WTC11 (cell line): Measurements from ENCODE around the gene SPTLC1. TPM values are rescaled to one million over a fixed set of nuclear protein-coding genes. Genes with fewer than 3 reads are reported as not detected.

ENCODE experiments used
- ATAC-seq: fragments of 200-7000 bp; cut with Tn5 transposase; 2 replicates; pipeline ENCODE4 v1.10.0; 2021; ENCODE audit warnings: mild to moderate bottlenecking, moderate library complexity
- CTCF ChIA-PET: fragments of 300-600 bp; sonication (Branson Sonifier 250); formaldehyde crosslinking; loops from one replicate; lab custom pipeline; 2021; ENCODE audit warnings: antibody characterized with exemption; lab: Charles Lee
- POLR2A ChIA-PET: fragments of 350-600 bp; sonication (Branson Sonifier 250); formaldehyde crosslinking; loops from one replicate; lab custom pipeline; 2021; ENCODE audit warnings: antibody characterized with exemption; lab: Charles Lee
- DNase-seq: peaks from one replicate; pipeline ENCODE4 v3.0.0; 2021; ENCODE audit warnings: low spot score
- H3K27ac Mint-ChIP-seq: 2 replicates; pipeline ENCODE4 v1.8.0; 2021; ENCODE audit warnings: mixed read lengths
- H3K27me3 Mint-ChIP-seq: 2 replicates; pipeline ENCODE4 v1.8.0; 2021; ENCODE audit warnings: low read depth, mild to moderate bottlenecking, moderate library complexity, mixed read lengths
- H3K36me3 Mint-ChIP-seq: 2 replicates; pipeline ENCODE4 v1.8.0; 2021; ENCODE audit warnings: mixed read lengths
- H3K4me1 Mint-ChIP-seq: 2 replicates; pipeline ENCODE4 v1.8.0; 2022; ENCODE audit warnings: mixed read lengths
- H3K4me3 Mint-ChIP-seq: 2 replicates; pipeline ENCODE4 v1.8.0; 2021; ENCODE audit warnings: mild to moderate bottlenecking, moderate library complexity, mixed read lengths
- H3K9me3 Mint-ChIP-seq: 2 replicates; pipeline ENCODE4 v1.8.0; 2021; ENCODE audit warnings: mixed read lengths
- ARID4B ChIP-seq: sonication (generic); formaldehyde crosslinking; IDR thresholded peaks from 2 replicates; pipeline ENCODE4 v1.8.0; 2023; ENCODE audit warnings: missing genetic modification reagents, mild to moderate bottlenecking, borderline replicate concordance
- ATF1 ChIP-seq: sonication (generic); formaldehyde crosslinking; IDR thresholded peaks from 2 replicates; pipeline ENCODE4 v1.8.1; 2023; ENCODE audit warnings: mild to moderate bottlenecking, moderate library complexity, missing genetic modification reagents
- CDX4 ChIP-seq: fragments of 250-450 bp; sonication (Bioruptor Pico); IDR thresholded peaks from 2 replicates; pipeline ENCODE4 v1.9.0; 2021; ENCODE audit warnings: moderate library complexity, mild to moderate bottlenecking, inconsistent platforms, borderline replicate concordance
- CTCF ChIP-seq: fragments of 200-600 bp; IDR thresholded peaks from 2 replicates; pipeline ENCODE4 v1.8.0; 2022; ENCODE audit warnings: antibody characterized with exemption
- E2F1 ChIP-seq: sonication (generic); formaldehyde crosslinking; IDR thresholded peaks from 2 replicates; pipeline ENCODE4 v1.8.0; 2022; ENCODE audit warnings: mild to moderate bottlenecking, missing genetic modification reagents
- E2F5 ChIP-seq: sonication (generic); formaldehyde crosslinking; IDR thresholded peaks from 2 replicates; pipeline ENCODE4 v1.8.1; 2022; ENCODE audit warnings: mild to moderate bottlenecking, moderate library complexity, missing genetic modification reagents
- FOXK1 ChIP-seq: sonication (generic); formaldehyde crosslinking; IDR thresholded peaks from 2 replicates; pipeline ENCODE4 v1.8.0; 2022; ENCODE audit warnings: mild to moderate bottlenecking, moderate library complexity, missing genetic modification reagents
- FOXP4 ChIP-seq: sonication (generic); formaldehyde crosslinking; IDR thresholded peaks from 2 replicates; pipeline ENCODE4 v1.8.0; 2022; ENCODE audit warnings: mild to moderate bottlenecking, missing genetic modification reagents
- NFE2L1 ChIP-seq: sonication (generic); formaldehyde crosslinking; IDR thresholded peaks from 2 replicates; pipeline ENCODE4 v1.8.1; 2023; ENCODE audit warnings: missing genetic modification reagents
- NFYB ChIP-seq: sonication (generic); formaldehyde crosslinking; conservative IDR thresholded peaks from 2 replicates; pipeline ENCODE4 v1.8.0; 2022; ENCODE audit warnings: low read depth, missing genetic modification reagents
- PRRX2 ChIP-seq: fragments of 250-450 bp; sonication (Bioruptor Pico); IDR thresholded peaks from 2 replicates; pipeline ENCODE4 v1.8.0; 2021; ENCODE audit warnings: mild to moderate bottlenecking
- SOX15 ChIP-seq: fragments of 250-450 bp; sonication (Bioruptor Pico); IDR thresholded peaks from 2 replicates; pipeline ENCODE4 v1.9.0; 2021; ENCODE audit warnings: mild to moderate bottlenecking
- ZBTB21 ChIP-seq: sonication (generic); formaldehyde crosslinking; IDR thresholded peaks from 2 replicates; pipeline ENCODE4 v1.8.1; 2023; ENCODE audit warnings: mild to moderate bottlenecking, missing genetic modification reagents, borderline replicate concordance
- total RNA-seq: library from RNA; stranded (reverse); gene quantifications from 3 replicates; pipeline ENCODE4 v1.2.3, GENCODE V29; 2021

SPTLC1 gene
- total RNA-seq, 1 experiment from 2014 or later: 81.2 TPM

GRCh38 chr9:92138157-92138959 is 23.1 kb upstream of the SPTLC1 start (continued):
- TF ChIP-seq ARID4B (CRISPR knock-in tag): no peak
- peak; percentile 82 for TF ChIP-seq CTCF
- TF ChIP-seq E2F1 (CRISPR knock-in tag): 0 out of 2 replicates have a peak, but pooled peaks have one; percentile 28
- no peak for TF ChIP-seq E2F5 (CRISPR knock-in tag)
- no peak for TF ChIP-seq FOXP4 (CRISPR knock-in tag)

GRCh38 chr9:92136184-92136858 is 21.1 kb upstream of the SPTLC1 start:
- no peak for ATAC-seq
- TF ChIP-seq NFYB (CRISPR knock-in tag) (no peak), CDX4 (CRISPR knock-in tag) (no peak), PRRX2 (CRISPR knock-in tag) (no peak), FOXK1 (CRISPR knock-in tag) (no peak), SOX15 (CRISPR knock-in tag) (no peak), ZBTB21 (CRISPR knock-in tag) (no peak), ATF1 (CRISPR knock-in tag) (no peak), NFE2L1 (no peak)
- TF ChIP-seq, all 79 proteins: peak for 0
- peaks cover 3% of the 10 kb centered on the region; the same call in 1 of the 2 replicates for H3K9me3 Mint-ChIP-seq
- ChIA-PET POLR2A (no interaction called here), CTCF (no interaction called here)
- no peak overlapping the region for H3K4me3 Mint-ChIP-seq
- no peaks in the 10 kb centered on the region for H3K36me3 Mint-ChIP-seq
- peaks cover 12% of the 10 kb centered on the region for H3K4me1 Mint-ChIP-seq
- H3K27ac Mint-ChIP-seq: no peak overlapping the region
- peaks cover 23% of the 10 kb centered on the region for H3K27me3 Mint-ChIP-seq
- DNase-seq: no peak
